Spleen (tissue), 11 donors: ENCODE data around the gene KCNC1. TPM values are rescaled to one million over a fixed set of nuclear protein-coding genes. Genes with fewer than 3 reads are reported as not detected.

Experiments
- DNase-seq: peaks from one replicate; pipeline ENCODE4 v3.0.0-alpha.2; 2020
- H3K27ac ChIP-seq, 8 donors: fragments of 200-600 bp; sonication (generic) in 7 of 8; 1 replicate in 4 of 8; 2 replicates in 4 of 8; pipeline versions ENCODE4 v1.5.0 to v1.8.0; 2016 to 2021; ENCODE audit warnings: inconsistent platforms in 4 of 8, mild to moderate bottlenecking in 4 of 8, moderate library complexity in 1 of 8
- H3K27me3 ChIP-seq, 7 donors: fragments of 200-600 bp; sonication (generic) in 6 of 7; replicated peaks in 1 of 7; 1 replicate in 4 of 7; 2 replicates in 3 of 7; pipeline versions ENCODE4 v1.5.0 to v1.8.0; 2016 to 2021; ENCODE audit warnings: inconsistent platforms in 3 of 7, mild to moderate bottlenecking in 1 of 7
- H3K36me3 ChIP-seq, 6 donors: fragments of 200-600 bp; sonication (generic) in 5 of 6; 1 replicate in 4 of 6; 2 replicates in 2 of 6; pipeline versions ENCODE4 v1.5.0 to v1.8.0; 2016 to 2021; ENCODE audit warnings: inconsistent platforms in 2 of 6
- H3K4me1 ChIP-seq, 6 donors: fragments of 200-600 bp; sonication (generic) in 5 of 6; 1 replicate in 3 of 6; 2 replicates in 3 of 6; pipeline versions ENCODE4 v1.5.0 to v1.8.0; 2016 to 2021; ENCODE audit warnings: inconsistent platforms in 3 of 6
- H3K4me3 ChIP-seq, 8 donors: fragments of 200-600 bp; sonication (generic) in 7 of 8; 1 replicate in 4 of 8; 2 replicates in 4 of 8; pipeline versions ENCODE4 v1.5.0 to v1.8.0; 2016 to 2021; ENCODE audit warnings: inconsistent platforms in 4 of 8, mild to moderate bottlenecking in 4 of 8, moderate library complexity in 2 of 8
- H3K9me3 ChIP-seq, 8 donors: fragments of 200-600 bp; sonication (generic) in 7 of 8; 1 replicate in 4 of 8; 2 replicates in 4 of 8; pipeline versions ENCODE4 v1.5.0 to v1.8.0; 2016 to 2021; ENCODE audit warnings: inconsistent platforms in 4 of 8
- POLR2A ChIP-seq, 3 donors: fragments of 450-650 bp; IDR thresholded peaks; one replicate each; pipeline ENCODE4 v1.5.1; 2017; ENCODE audit warnings: antibody characterized with exemption in 3 of 3, mild to moderate bottlenecking in 1 of 3
- POLR2AphosphoS5 ChIP-seq, 3 donors: sonication (generic); formaldehyde crosslinking; IDR thresholded peaks; one replicate each; pipeline ENCODE4 v1.5.1; 2017; ENCODE audit warnings: antibody characterized with exemption in 3 of 3
- WGBS, 5 donors: extraction: QIAGEN DNeasy Blood & Tissue Kit in 3 of 5; methylation state at CpG; one replicate each; pipeline versions ENCODE4 v1.1.5 to v1.1.7; 2013 to 2018; 5-methylcytosine and 5-hydroxymethylcytosine counted together
- intact Hi-C: fragments of 100-400 bp; cut with DNase I; formaldehyde crosslinking; loops from one replicate; pipeline ENCODE4 v1.15.0; 2023; ENCODE audit warnings: low total_unique reads
- polyA plus RNA-seq, 3 donors: library from polyadenylated mRNA; stranded (reverse); fragments of 200-250 nt; gene quantifications; one replicate each; pipeline ENCODE4 v1.2.1, GENCODE V29; 2013
- total RNA-seq, 7 donors: library from RNA; depleted of rRNA in 3 of 7; stranded (reverse); fragments of >200 nt in 3 of 7; fragmentation: NEBNext Ultra II Directional in 4 of 7; extraction: Animal tissue kit (Norgen Biotek cat#: 25700) in 4 of 7; gene quantifications; one replicate each; pipeline versions ENCODE4 v1.1.0 to v1.2.1, GENCODE V29; 2016 to 2021
- TF ChIP-seq, protein P1 (sequence below), 11 experiments: fragments of 200-600 bp in 7 of 11; fragments of 450-650 bp in 4 of 11; sonication (generic) in 4 of 11; IDR thresholded peaks in 8 of 11; conservative IDR thresholded peaks in 3 of 11; 1 replicate in 7 of 11; 2 replicates in 4 of 11; pipeline versions ENCODE4 v1.4.0 to v1.8.0; 2016 to 2021; ENCODE audit warnings: antibody characterized with exemption in 11 of 11, inconsistent platforms in 4 of 11, mild to moderate bottlenecking in 1 of 11
- donor health status: healthy with polysubstance abuse.
- donor health status: DM: no; HTN: no; CAD: no; lungs with moderate emphysema.
- donor health status: DM: no; HTN: no; CAD: no.
- donor health status: Bipolar disorder and iron deficiency.
- donor health status: healthy.
- donor health status: DM: no; HTN: no; CAD: no.
- donor health status: DM: yes; HTN: yes; CAD: no.

Gene KCNC1
- total and polyA plus RNA-seq, 10 donors = not detected

DNA sequence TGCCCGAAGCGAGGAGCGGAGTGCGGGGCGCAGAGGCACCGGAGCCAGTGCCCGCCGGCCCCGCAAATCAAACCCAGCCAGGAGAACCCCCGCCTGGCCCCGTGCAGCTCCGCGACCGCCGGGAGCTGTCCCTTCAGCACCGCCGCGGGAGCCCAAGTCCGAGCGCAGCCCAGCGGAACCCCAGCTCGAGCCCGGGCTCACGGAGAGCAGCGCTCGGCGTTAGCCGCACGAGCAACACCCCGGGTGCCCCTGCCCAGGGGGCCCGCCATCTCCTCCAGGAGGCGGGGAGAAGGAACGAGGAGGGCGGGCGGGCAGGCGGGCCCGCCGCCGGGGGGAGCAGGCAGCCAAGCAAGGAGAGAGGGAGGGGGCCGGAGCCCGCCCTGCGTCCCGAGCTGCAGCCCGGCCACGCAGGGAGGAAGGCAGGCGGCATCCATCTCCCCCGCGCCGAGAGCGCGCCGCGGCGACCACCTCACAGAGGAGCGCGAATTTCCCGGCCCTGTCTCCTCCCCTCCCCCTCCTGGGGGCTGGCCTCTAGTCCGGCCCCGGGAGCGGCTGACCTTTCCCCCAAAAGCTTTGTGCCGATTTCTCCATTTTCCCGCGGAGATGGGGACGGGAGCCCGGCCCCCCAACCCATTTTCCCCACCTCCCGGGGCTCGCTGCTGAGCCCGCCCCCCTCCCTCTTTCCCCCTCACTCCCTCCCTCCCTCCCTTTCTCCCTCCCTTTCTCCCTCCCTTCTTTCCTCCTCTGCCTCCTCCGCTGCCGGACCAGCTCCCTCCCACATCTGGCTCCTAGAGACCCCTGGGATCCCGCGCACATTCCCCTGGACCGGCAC lies 621 bp downstream of the KCNC1 start:
- TF ChIP-seq, protein P1, sequence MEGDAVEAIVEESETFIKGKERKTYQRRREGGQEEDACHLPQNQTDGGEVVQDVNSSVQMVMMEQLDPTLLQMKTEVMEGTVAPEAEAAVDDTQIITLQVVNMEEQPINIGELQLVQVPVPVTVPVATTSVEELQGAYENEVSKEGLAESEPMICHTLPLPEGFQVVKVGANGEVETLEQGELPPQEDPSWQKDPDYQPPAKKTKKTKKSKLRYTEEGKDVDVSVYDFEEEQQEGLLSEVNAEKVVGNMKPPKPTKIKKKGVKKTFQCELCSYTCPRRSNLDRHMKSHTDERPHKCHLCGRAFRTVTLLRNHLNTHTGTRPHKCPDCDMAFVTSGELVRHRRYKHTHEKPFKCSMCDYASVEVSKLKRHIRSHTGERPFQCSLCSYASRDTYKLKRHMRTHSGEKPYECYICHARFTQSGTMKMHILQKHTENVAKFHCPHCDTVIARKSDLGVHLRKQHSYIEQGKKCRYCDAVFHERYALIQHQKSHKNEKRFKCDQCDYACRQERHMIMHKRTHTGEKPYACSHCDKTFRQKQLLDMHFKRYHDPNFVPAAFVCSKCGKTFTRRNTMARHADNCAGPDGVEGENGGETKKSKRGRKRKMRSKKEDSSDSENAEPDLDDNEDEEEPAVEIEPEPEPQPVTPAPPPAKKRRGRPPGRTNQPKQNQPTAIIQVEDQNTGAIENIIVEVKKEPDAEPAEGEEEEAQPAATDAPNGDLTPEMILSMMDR (IDR thresholded peaks at IDR 0.05 in 8 of 11, conservative IDR thresholded peaks at IDR 0.05 in 3 of 11) = no peak
- H3K27ac ChIP-seq = no peak overlapping the region
- no peaks in the 10 kb centered on the region for H3K36me3 ChIP-seq
- intact Hi-C loops = no loop called here
- peaks cover 0 to 23% (median 12%) of the 10 kb centered on the region in 6 donors for H3K4me1 ChIP-seq
- DNase-seq = peak; percentile 82
- peaks cover 0 to 7% (median 0%) of the 10 kb centered on the region in 8 donors for H3K9me3 ChIP-seq
- WGBS, 5 donors = 2 to 11% (median 5%) methylated on average over 26 to 73 of the region's 73 CpGs
- H3K27me3 ChIP-seq = peaks cover 3 to 98% (median 57%) of the 10 kb centered on the region in 7 donors
- H3K4me3 ChIP-seq = peak overlapping the region in 7 of 8 donors; percentile 17 to 63 (median 28)

DNA sequence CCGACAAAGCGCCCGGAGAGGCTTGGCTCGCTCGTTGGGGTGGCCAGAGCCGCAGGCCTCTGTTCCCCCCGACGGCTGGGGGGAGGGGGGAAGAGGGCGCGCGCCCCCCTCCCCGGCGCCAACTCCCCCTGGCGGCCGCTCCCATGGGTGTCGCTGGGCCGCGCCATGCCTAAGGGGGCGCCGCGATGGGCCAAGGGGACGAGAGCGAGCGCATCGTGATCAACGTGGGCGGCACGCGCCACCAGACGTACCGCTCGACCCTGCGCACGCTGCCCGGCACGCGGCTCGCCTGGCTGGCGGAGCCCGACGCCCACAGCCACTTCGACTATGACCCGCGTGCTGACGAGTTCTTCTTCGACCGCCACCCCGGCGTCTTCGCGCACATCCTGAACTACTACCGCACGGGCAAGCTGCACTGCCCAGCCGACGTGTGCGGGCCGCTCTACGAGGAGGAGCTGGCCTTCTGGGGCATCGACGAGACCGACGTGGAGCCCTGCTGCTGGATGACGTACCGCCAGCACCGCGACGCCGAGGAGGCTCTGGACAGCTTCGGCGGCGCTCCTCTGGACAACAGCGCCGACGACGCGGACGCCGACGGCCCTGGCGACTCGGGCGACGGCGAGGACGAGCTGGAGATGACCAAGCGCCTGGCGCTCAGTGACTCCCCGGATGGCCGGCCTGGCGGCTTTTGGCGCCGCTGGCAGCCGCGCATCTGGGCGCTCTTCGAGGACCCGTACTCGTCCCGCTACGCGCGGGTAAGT lies 1.4 kb downstream of the KCNC1 start:
- Histone ChIP-seq H3K4me1 (peaks cover 0 to 23% (median 12%) of the 10 kb centered on the region in 6 donors), H3K27me3 (peaks cover 3 to 98% (median 58%) of the 10 kb centered on the region in 7 donors), H3K36me3 (no peaks in the 10 kb centered on the region), H3K27ac (no peak overlapping the region), H3K4me3 (peak overlapping the region in 1 of 8 donors; percentile 63), H3K9me3 (peaks cover 0 to 7% (median 0%) of the 10 kb centered on the region in 8 donors)
- DNase-seq = peak; percentile 66
- WGBS, 5 donors = 10 to 22% (median 16%) methylated on average over 43 to 102 of the region's 102 CpGs
- intact Hi-C loops = no loop called here
- TF ChIP-seq, protein P1 (IDR thresholded peaks at IDR 0.05 in 8 of 11, conservative IDR thresholded peaks at IDR 0.05 in 3 of 11) = no peak
- TF ChIP-seq POLR2AphosphoS5 (IDR thresholded peaks at IDR 0.05) = no peak
- TF ChIP-seq POLR2A (IDR thresholded peaks at IDR 0.05) = no peak

DNA sequence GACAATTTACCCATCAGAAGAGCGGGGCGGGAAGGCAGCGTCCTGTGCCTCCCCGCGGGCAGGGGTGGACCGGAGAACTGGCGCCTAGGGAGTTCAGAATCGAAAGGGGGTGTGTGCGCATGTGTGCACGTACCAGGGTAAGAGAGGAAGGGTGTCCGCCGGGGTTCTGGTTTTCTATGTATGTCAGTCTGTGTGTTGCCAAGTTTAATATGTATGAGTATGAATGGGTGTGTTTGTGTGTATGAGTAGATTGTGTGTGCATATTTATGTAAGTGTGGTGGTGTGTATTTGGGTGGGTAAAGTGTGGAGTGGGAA lies 2.0 kb downstream of the KCNC1 start:
- Histone ChIP-seq H3K4me1 (peaks cover 0 to 23% (median 12%) of the 10 kb centered on the region in 6 donors), H3K27ac (no peak overlapping the region), H3K4me3 (no peak overlapping the region), H3K36me3 (no peaks in the 10 kb centered on the region), H3K9me3 (peaks cover 0 to 7% (median 0%) of the 10 kb centered on the region in 8 donors), H3K27me3 (peaks cover 3 to 98% (median 58%) of the 10 kb centered on the region in 7 donors)
- 22 to 44% (median 29%) methylated on average over 12 of the region's 12 CpGs for WGBS, 5 donors
- intact Hi-C loops = no loop called here
- no peak for DNase-seq
- TF ChIP-seq, protein P1 (IDR thresholded peaks at IDR 0.05 in 8 of 11, conservative IDR thresholded peaks at IDR 0.05 in 3 of 11) = no peak
- TF ChIP-seq POLR2A (IDR thresholded peaks at IDR 0.05) (no peak), POLR2AphosphoS5 (IDR thresholded peaks at IDR 0.05) (no peak)
